G401.6 (cell line): Measurements from ENCODE around the gene SF1.
A peak's percentile ranks its signal among the peaks of the same experiment; 100 is the strongest.

Experiments used
- FAIRE-seq: peaks from 2 replicates; lab custom pipeline; 2012; peaks lifted over from hg19 to GRCh38; lab: Jason Lieb, UNC

SF1 gene

DNA sequence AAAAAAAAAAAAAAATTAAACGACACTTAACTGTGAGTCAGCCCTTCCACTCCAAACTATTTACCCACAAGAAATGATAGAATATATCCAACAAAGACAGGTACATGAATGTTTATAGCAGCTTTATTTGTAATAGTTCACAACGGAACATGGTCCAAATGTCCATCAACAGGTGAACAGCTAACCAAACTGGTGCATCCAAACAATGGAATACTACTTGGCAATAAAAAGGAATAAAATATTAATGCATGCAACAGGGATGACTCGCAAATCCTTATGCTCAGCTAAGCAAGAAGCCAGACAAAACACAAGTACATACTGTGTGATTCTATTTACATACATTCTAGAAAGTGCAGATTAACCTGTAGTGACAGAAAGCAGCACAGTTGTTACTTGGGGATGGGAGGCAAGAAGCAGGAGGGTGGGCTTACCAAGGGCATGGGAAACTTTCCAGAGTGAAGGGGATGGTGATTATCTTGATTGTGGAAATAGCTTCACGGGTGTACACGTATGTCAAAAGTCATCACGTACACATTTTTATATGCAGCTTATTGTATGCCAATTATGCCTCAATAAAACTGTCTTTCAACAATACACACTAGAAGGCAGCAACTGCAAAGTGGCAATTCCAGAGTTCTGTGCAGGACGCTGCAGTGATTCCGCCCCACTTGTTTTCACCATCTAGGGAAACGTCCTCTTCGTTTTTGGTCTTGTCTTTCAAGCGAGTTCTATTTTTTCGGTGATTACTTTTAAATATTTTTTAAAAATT lies 6.7 kb upstream of the SF1 start:
- no peak for FAIRE-seq

GRCh38 chr11:64778223-64778472 lies 194 bp downstream of the SF1 start:
- FAIRE-seq: no peak

GRCh38 chr11:64777449-64778222 lies 706 bp downstream of the SF1 start:
- FAIRE-seq: no peak

DNA sequence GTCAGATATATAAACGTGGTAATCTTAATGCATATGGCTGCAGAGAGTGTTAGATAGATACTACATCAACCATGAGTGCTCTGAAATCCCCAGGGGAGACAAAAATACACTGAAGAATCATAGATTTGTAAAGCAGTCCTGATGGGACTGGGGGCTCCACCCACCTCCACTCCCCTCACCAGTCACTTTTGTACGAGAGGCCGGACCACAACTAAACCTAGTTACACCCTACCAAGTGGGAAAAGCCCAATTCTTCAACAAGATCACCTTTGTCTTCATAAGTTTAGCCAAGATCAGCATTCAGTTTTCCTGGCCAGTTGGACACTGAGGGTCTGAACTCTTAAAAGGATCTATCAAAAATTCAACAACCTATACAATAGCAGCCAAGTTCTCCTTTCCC lies 1.5 kb downstream of the SF1 start:
- FAIRE-seq: no peak

GRCh38 chr11:64776425-64776824 lies 1.9 kb downstream of the SF1 start:
- no peak for FAIRE-seq

DNA sequence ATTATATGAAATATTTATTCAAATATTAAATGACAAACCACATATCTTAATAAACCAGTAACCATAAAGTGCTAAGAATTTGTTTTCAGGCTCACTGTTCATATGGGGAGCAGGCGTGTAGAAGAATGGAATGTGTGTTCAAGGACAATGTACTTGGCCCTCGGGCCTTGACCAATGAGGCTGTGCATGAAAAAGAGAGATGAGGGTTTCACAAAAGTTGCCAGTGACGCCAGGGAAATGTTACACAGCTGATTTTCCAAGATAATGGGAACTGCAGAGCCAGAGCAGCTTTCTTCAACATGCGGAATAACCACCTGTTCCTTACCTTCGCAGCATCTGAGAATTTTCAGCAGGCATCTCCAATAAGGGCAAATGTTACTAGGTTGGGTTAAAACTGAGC lies 4.2 kb downstream of the SF1 start:
- no peak for FAIRE-seq

GRCh38 chr11:64772303-64773018 lies 5.9 kb downstream of the SF1 start:
- FAIRE-seq: no peak

DNA sequence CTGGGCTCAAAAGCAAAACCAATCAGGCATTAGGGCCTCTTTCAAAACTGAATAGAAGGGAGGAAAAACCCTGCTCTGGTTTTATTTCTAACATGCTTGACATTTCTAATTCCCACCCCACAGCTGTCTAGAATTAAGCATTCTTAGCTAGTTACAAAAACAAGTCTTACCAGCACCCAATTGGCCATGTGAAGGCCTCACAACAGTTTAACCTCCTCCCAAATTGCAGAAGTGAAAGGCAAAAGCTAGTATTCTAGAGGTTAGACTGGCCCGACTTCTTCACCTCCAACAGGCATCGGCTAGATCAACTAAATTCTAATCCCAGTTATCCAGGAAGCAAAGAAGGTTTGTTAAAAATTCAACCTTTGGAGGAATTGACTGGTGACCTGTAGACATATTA lies 6.5 kb downstream of the SF1 start:
- FAIRE-seq: no peak

DNA sequence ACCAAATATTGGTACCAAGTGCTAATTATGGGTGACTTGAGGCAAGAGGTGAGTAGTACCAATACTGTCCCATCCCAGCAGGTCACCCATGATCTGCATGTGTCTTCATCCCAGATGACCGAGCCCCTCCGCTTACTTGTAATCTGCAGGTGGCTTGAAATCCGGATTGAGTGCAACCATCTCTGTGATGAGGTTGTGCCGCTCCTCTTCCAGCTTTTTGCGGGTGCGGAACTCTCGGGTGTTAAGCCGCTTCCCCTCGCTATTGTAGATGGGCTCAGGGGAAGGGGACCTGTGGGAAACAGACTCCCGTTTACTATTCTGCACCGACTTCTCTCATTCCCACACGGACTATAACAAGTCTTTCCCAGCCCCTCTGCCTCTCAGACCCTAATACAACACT lies 8.2 kb downstream of the SF1 start:
- no peak for FAIRE-seq

DNA sequence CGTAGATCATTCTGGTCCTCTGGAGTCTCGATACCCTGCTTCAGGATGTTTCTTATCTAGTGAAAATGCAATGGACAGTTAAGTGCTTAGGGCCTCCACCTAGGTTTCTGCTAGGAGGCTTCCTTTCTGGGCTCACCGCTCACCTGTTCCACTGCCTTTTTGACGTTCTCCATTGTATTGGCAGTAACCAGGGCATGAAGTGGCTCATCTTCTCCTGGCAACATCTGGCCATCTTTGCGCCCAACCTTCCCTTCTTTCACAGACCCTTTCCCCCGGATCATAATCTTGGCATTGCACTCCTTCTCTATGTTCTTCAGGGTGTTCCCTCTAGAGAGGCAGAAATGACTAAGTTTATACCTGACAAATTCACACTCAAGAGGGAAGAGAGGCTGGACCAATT lies 9.1 kb downstream of the SF1 start:
- no peak for FAIRE-seq

GRCh38 chr11:64768300-64768694 lies 10.0 kb downstream of the SF1 start:
- no peak for FAIRE-seq

- no peak for FAIRE-seq
Measured at GRCh38 chr11:64767344-64768299, 10.7 kb downstream of the SF1 start.

DNA sequence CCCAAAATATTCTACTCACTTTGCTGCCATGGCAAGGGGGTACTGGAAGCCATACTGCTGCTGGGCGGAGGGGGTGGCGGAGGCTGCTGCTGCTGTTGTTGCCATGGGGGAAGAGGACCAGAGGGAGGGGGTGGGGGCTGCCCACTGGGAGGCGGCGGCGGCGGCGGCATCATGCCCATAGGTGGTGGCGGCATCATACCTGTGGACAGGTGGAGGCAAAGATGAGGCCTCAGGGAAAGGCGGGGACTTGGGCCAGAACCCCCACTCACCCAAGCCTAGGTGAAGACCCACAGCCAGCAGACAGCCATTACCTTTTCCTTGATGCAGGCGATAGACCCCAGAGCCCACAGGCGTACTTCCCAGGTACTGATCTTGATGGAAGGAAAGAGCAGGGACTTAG lies 11.5 kb downstream of the SF1 start:
- FAIRE-seq: no peak

GRCh38 chr11:64765851-64766665 lies 12.3 kb downstream of the SF1 start:
- no peak for FAIRE-seq

GRCh38 chr11:64765291-64765850 lies 13.0 kb downstream of the SF1 start:
- no peak for FAIRE-seq

GRCh38 chr11:64764753-64765152 lies 13.6 kb downstream of the SF1 start:
- no peak for FAIRE-seq

DNA sequence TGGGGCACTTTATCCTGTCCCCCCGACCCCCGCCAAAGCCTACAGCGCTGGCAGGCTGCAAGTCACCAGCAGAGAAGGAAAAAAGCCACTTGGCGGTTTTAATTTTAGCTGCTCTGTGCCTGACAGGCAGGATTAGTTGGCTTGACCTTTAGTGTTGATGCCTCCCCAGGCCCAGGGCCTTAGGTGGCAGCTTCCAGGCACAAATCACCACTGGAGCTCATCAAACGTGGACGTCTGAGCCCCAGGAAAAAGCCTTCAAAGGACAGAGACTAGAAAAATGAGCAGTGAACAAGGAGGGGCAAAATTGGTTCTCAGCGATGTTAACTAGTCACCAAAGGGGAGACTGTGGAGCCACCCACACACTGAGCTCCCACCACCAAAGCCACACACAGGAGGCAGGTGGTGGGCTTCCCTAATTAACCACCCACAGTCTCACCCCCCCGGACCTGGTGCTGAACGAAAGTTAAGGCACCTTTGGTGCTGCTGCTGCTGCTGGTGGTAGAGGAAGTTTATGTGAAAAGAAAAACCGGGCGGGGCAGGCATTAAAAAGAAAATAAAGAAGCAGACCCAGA lies 14.2 kb downstream of the SF1 start:
- FAIRE-seq: no peak

DNA sequence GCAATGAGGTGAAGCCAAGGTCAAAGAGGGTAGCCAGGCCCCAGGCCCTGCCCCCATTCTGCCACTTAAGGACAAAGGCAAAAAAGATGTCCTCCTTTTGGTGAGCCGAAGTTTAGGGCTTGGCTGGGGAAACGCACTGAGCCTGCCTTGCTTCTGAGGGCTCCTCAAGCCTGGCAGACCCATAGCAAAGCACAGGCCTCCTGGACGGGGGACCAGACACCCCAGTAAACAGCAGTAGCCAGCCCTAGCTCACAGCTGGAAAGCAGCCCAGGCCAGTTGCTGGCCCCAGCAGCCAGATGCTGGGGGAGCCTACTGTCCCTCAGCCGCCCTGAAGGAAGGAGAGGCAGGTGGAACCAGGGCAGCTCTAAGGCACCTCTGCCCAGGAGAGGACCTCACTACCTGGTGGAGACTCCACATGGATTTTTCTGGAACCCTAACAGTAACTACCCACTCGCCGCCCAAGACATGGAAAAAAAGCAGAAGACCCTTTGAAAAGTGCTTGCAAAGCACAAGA lies 14.8 kb downstream of the SF1 start:
- FAIRE-seq: no peak

DNA sequence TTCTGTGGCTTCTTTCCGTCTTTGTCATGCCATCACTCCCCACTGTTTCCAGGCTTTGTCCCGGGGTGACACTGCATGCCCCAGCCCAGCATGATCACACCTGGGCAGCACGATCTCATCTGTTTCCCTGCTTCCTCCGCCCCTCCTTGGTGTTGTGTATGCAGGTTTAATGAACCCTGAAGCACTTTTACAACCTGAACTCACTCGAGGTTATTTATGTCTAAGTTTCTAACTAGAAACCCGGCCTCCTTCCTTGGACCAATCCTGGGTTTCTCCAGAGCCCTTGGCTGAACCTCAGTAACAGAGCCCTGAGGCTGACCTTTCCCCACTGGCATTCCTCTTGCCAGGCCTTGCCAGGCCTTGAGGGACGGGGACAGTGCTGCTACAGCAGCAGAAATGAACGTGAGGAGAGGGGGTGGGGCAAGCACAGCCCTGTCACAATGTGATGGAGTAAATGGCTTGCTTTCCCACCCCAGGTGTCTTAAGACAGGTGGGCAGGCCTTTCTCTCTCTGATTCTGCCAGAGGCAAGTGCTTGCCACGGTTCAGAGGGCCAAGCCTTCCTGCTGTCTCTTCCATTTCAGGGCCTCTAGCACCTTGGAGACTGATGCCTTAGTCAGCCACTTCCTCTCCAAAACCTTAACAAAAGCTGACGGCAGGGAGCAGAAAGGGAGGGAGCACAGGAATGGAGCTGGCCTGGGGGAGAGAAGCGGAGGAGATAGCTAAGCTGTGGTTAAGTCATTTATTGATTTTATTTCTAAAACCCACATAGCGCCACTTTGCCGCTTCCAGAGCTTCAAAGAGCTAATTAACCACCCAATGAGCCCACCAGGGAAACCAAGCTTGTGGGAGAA lies 15.4 kb downstream of the SF1 start:
- FAIRE-seq: peak; percentile 82

- FAIRE-seq: no peak
Measured at GRCh38 chr11:64762277-64762673, 16.1 kb downstream of the SF1 start.
